Sigmoid colon (tissue), 4 donors: ENCODE results near the gene EMC9.

Experiments
- EP300 ChIP-seq, 4 donors: sonication (generic); formaldehyde crosslinking; IDR thresholded peaks; one replicate each; pipeline ENCODE4 v1.6.1; 2017; ENCODE audit warnings: antibody characterized with exemption in 4 of 4
- TF ChIP-seq, protein P1 (sequence below), 4 experiments: fragments of 450-650 bp in 3 of 4; fragments of 200-600 bp in 1 of 4; IDR thresholded peaks; one replicate each; pipeline ENCODE4 v1.5.1; 2016 to 2019; ENCODE audit warnings: antibody characterized with exemption in 4 of 4, mild to moderate bottlenecking in 3 of 4, moderate library complexity in 2 of 4

DNA sequence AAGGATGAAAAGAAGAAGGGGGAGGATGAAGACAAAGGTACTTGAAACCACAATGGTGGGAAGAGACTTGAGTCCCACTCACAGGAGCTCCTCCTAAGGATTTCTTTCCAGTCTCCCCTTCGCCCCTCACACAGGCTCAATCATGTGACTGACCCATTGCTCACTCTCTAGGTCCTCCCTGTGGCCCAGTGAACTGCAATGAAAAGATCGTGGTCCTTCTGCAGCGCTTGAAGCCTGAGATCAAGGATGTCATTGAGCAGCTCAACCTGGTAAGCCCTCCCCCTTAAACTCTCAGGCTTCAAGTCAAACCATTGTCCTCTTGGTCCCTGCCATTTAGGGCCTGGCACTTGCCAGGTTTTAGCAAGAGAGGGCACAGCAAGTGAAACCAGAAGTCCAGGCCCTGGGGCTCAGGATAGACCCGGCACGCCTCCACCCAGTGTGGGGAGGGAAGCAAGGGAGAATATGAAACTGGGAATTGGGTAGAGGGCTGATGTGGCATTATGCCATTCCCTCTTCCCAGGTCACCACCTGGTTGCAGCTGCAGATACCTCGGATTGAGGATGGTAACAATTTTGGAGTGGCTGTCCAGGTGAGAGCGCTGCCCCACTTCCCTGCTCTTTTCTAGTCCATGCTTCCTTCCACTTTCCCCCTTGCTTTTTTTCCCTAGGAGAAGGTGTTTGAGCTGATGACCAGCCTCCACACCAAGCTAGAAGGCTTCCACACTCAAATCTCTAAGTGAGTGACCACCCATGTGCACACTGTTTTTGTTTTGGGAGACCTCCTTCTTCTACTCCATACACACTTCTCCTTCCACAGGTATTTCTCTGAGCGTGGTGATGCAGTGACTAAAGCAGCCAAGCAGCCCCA, 3.6 kb downstream of the EMC9 start:
- TF ChIP-seq, protein P1, sequence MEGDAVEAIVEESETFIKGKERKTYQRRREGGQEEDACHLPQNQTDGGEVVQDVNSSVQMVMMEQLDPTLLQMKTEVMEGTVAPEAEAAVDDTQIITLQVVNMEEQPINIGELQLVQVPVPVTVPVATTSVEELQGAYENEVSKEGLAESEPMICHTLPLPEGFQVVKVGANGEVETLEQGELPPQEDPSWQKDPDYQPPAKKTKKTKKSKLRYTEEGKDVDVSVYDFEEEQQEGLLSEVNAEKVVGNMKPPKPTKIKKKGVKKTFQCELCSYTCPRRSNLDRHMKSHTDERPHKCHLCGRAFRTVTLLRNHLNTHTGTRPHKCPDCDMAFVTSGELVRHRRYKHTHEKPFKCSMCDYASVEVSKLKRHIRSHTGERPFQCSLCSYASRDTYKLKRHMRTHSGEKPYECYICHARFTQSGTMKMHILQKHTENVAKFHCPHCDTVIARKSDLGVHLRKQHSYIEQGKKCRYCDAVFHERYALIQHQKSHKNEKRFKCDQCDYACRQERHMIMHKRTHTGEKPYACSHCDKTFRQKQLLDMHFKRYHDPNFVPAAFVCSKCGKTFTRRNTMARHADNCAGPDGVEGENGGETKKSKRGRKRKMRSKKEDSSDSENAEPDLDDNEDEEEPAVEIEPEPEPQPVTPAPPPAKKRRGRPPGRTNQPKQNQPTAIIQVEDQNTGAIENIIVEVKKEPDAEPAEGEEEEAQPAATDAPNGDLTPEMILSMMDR (IDR thresholded peaks at IDR 0.05), result no peak
- no peak for TF ChIP-seq EP300 (IDR thresholded peaks at IDR 0.05)
